Duodenal mucosa (tissue), 2 donors: ENCODE data around the gene IGFBP7.
A peak's percentile ranks its signal among the peaks of the same experiment; 100 is the strongest.

Experiments
- H3K27ac ChIP-seq: one replicate; pipeline ENCODE4 v1.7.0; 2013; ENCODE audit warnings: low read depth, low read length
- H3K27me3 ChIP-seq, 2 donors: one replicate each; pipeline ENCODE4 v1.7.0; 2013; ENCODE audit warnings: low read length in 2 of 2, control low read depth in 1 of 2; ENCODE audit not compliant: insufficient read depth in 2 of 2, control insufficient read depth in 1 of 2
- H3K36me3 ChIP-seq, 2 donors: one replicate each; pipeline ENCODE4 v1.7.0; 2013; ENCODE audit warnings: low read length in 2 of 2, control low read depth in 1 of 2; ENCODE audit not compliant: insufficient read depth in 2 of 2, control insufficient read depth in 1 of 2
- H3K4me1 ChIP-seq, 2 donors: one replicate each; pipeline ENCODE4 v1.7.0; 2013; ENCODE audit warnings: low read length in 2 of 2, control low read depth in 1 of 2; ENCODE audit not compliant: insufficient read depth in 2 of 2, control insufficient read depth in 1 of 2
- H3K4me3 ChIP-seq, 2 donors: one replicate each; pipeline ENCODE4 v1.7.0; 2013; ENCODE audit warnings: low read length in 2 of 2, low read depth in 1 of 2
- H3K9ac ChIP-seq, 2 donors: one replicate each; pipeline ENCODE4 v1.7.0; 2013; ENCODE audit warnings: low read length in 2 of 2, low read depth in 1 of 2
- H3K9me3 ChIP-seq, 2 donors: one replicate each; pipeline ENCODE4 v1.7.0; 2013; ENCODE audit warnings: low read length in 2 of 2, control low read depth in 1 of 2; ENCODE audit not compliant: control insufficient read depth in 1 of 2

Gene IGFBP7

GRCh38 chr4:57132743-57133137 lies 22.6 kb upstream of the IGFBP7 start:
- Histone ChIP-seq H3K4me1 (no peaks in the 10 kb centered on the region), H3K27me3 (no peaks in the 10 kb centered on the region), H3K9me3 (no peaks in the 10 kb centered on the region), H3K9ac (no peak overlapping the region), H3K4me3 (no peak overlapping the region), H3K27ac (no peak overlapping the region), H3K36me3 (no peaks in the 10 kb centered on the region)

DNA sequence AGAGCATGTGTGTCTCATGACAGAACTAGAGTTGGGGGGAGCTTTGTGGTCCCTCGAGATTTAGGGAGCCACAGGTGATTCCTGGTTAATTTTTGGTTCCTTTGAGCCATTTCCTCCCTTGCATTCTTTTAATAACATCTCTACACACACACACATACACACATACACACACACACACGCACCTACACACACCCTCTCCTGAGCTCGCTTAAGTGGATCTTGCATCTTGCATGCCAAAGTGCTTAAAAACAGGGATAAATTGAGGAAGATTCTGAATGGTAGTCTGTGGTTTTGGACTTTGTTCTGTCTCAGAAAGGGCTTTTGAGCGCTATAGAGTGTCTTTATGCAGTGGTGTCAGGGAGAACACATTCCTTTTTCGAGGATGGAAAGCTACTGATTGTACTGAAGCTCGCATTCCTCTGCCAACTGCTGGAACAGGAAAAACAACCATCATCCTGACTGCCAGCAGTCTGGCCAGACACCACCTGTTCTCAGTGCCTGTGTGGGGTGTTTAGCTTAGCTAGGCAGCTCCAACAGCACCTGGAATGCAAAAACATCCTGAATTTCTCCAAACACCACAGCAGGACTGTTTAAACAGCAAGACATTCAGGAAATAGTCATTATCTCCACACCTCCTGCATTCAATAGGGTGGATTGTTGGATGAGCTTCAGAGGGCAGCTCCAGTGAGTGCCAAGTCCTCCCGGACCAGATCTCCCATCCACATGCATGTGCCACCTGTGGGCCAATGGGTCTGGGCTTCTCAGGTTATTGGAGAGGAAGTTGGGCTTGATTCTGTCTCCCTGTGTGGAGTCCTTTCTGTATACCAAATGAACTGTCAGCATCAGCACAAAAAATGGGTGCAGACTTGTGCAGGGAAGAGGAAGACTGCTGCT lies 21.9 kb upstream of the IGFBP7 start:
- Histone ChIP-seq H3K27ac (no peak overlapping the region), H3K27me3 (no peaks in the 10 kb centered on the region), H3K36me3 (no peaks in the 10 kb centered on the region), H3K4me3 (no peak overlapping the region), H3K9me3 (peaks cover 0 to 3% of the 10 kb centered on the region in 2 donors), H3K9ac (no peak overlapping the region), H3K4me1 (no peaks in the 10 kb centered on the region)

DNA sequence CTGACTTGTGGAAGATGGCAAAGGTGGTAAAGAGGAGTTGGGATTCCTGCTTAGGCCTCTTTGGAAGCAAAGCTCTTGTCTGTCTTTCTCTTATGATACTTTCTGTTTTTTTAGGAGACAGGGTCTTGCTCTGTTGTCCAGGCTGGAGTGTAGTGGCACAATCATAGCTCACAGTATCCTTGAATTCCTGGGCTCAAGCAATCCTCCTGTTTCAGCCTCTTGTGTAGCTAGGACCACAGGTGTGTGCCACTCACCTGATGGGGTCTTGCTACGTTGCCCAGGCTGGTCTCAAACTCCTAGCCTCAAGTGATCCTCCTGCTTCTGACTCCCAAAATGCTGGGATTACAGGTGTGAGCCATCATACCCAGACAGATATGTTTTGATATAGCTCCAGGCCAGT lies 19.3 kb upstream of the IGFBP7 start:
- H3K27me3 ChIP-seq, result no peaks in the 10 kb centered on the region
- H3K4me1 ChIP-seq, result no peaks in the 10 kb centered on the region
- H3K9ac ChIP-seq, result no peak overlapping the region
- no peaks in the 10 kb centered on the region for H3K36me3 ChIP-seq
- peaks cover 0 to 3% of the 10 kb centered on the region in 2 donors for H3K9me3 ChIP-seq
- no peak overlapping the region for H3K4me3 ChIP-seq
- no peak overlapping the region for H3K27ac ChIP-seq

- H3K27ac ChIP-seq, result no peak overlapping the region
- H3K4me1 ChIP-seq, result no peaks in the 10 kb centered on the region
- H3K27me3 ChIP-seq, result no peaks in the 10 kb centered on the region
- peaks cover 0 to 3% of the 10 kb centered on the region in 2 donors for H3K9me3 ChIP-seq
- no peaks in the 10 kb centered on the region for H3K36me3 ChIP-seq
- H3K9ac ChIP-seq, result no peak overlapping the region
- no peak overlapping the region for H3K4me3 ChIP-seq
Measured at GRCh38 chr4:57127361-57127760, 17.2 kb upstream of the IGFBP7 start.

GRCh38 chr4:57125996-57126395 lies 15.8 kb upstream of the IGFBP7 start:
- H3K9me3 ChIP-seq, result peaks cover 0 to 3% of the 10 kb centered on the region in 2 donors
- H3K36me3 ChIP-seq, result no peaks in the 10 kb centered on the region
- H3K27ac ChIP-seq, result no peak overlapping the region
- H3K9ac ChIP-seq, result no peak overlapping the region
- H3K4me3 ChIP-seq, result no peak overlapping the region
- H3K27me3 ChIP-seq, result no peaks in the 10 kb centered on the region
- H3K4me1 ChIP-seq, result no peaks in the 10 kb centered on the region

DNA sequence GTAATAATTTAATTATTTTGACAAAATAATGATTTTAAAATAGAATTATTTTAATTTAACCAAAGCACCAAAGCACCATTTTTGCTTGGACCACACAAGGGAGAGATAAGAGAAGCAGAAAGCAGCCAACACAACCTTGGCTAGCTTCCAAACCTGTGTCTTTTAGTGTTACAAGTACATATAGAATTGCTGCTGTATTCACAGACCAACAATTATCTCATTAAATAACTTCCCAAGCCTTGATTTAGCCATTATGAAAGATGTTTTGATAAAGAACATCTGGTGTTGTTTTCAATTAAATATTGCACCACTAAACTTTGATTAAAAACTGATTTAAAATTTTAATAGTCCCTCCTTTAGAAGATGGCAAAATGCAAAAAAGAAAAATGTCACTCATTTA lies 14.0 kb upstream of the IGFBP7 start:
- Histone ChIP-seq H3K27ac (no peak overlapping the region), H3K27me3 (peaks cover 0 to 8% of the 10 kb centered on the region in 2 donors), H3K36me3 (no peaks in the 10 kb centered on the region), H3K9ac (no peak overlapping the region), H3K4me1 (no peaks in the 10 kb centered on the region), H3K9me3 (peaks cover 0 to 3% of the 10 kb centered on the region in 2 donors), H3K4me3 (no peak overlapping the region)

- H3K4me1 ChIP-seq, result no peaks in the 10 kb centered on the region
- no peaks in the 10 kb centered on the region for H3K36me3 ChIP-seq
- peaks cover 0 to 8% of the 10 kb centered on the region in 2 donors for H3K27me3 ChIP-seq
- H3K9ac ChIP-seq, result no peak overlapping the region
- H3K9me3 ChIP-seq, result peaks cover 0 to 3% of the 10 kb centered on the region in 2 donors
- no peak overlapping the region for H3K27ac ChIP-seq
- no peak overlapping the region for H3K4me3 ChIP-seq
Measured at GRCh38 chr4:57122959-57123358, 12.8 kb upstream of the IGFBP7 start.

GRCh38 chr4:57119054-57119651 lies 9.0 kb upstream of the IGFBP7 start:
- H3K9ac ChIP-seq, result no peak overlapping the region

GRCh38 chr4:57117491-57117890 lies 7.3 kb upstream of the IGFBP7 start:
- peaks cover 0 to 8% of the 10 kb centered on the region in 2 donors for H3K27me3 ChIP-seq
- H3K27ac ChIP-seq, result no peak overlapping the region
- no peaks in the 10 kb centered on the region for H3K9me3 ChIP-seq
- no peak overlapping the region for H3K9ac ChIP-seq
- peaks cover 0 to 3% of the 10 kb centered on the region in 2 donors for H3K4me1 ChIP-seq
- H3K36me3 ChIP-seq, result no peaks in the 10 kb centered on the region
- no peak overlapping the region for H3K4me3 ChIP-seq

More at GRCh38 chr4:57119054-57119651, 9.0 kb upstream of the IGFBP7 start:
- peaks cover 0 to 8% of the 10 kb centered on the region in 2 donors for H3K27me3 ChIP-seq
- no peaks in the 10 kb centered on the region for H3K36me3 ChIP-seq
- H3K9me3 ChIP-seq, result no peaks in the 10 kb centered on the region
- H3K4me1 ChIP-seq, result no peaks in the 10 kb centered on the region
- peak overlapping the region; percentile 26 for H3K27ac ChIP-seq
- H3K4me3 ChIP-seq, result no peak overlapping the region

GRCh38 chr4:57116245-57116644 lies 6.1 kb upstream of the IGFBP7 start:
- H3K27me3 ChIP-seq, result peaks cover 0 to 8% of the 10 kb centered on the region in 2 donors
- H3K4me3 ChIP-seq, result no peak overlapping the region
- peaks cover 5 to 6% of the 10 kb centered on the region in 2 donors for H3K4me1 ChIP-seq
- H3K27ac ChIP-seq, result no peak overlapping the region
- H3K36me3 ChIP-seq, result no peaks in the 10 kb centered on the region
- H3K9me3 ChIP-seq, result no peaks in the 10 kb centered on the region
- H3K9ac ChIP-seq, result no peak overlapping the region
